Measurements from ENCODE around the gene CAMSAP1. TPM values are rescaled to one million over a fixed set of nuclear protein-coding genes. Genes with fewer than 3 reads are reported as not detected.

The CAMSAP1 gene
- total RNA-seq, 1 donor, result 26.1 TPM

- no peak overlapping the region for H3K27ac ChIP-seq (ENCODE audit: low read depth, low read length)
- no peak for DNase-seq (ENCODE audit: insufficient read length, low spot score, missing footprints)
- H3K36me3 ChIP-seq (ENCODE audit: insufficient read depth, low read length), result no peaks in the 10 kb centered on the region
- TF ChIP-seq CTCF (IDR thresholded peaks at IDR 0.05; ENCODE audit: extremely low read depth, low read depth, low read length), result no peak
- peaks cover 3% of the 10 kb centered on the region for H3K27me3 ChIP-seq (ENCODE audit: insufficient read depth, low read length)
- no peaks in the 10 kb centered on the region for H3K9me3 ChIP-seq (ENCODE audit: low read depth, low read length)
- H4K20me1 ChIP-seq (ENCODE audit: insufficient read depth, low read length), result no peaks in the 10 kb centered on the region
- H3K4me2 ChIP-seq (ENCODE audit: insufficient read depth, low read length), result no peak overlapping the region
- no peak overlapping the region for H3K4me3 ChIP-seq (ENCODE audit: insufficient read depth, low read length)
- H3K79me2 ChIP-seq (ENCODE audit: insufficient read depth, low read length), result no peaks in the 10 kb centered on the region
- no peaks in the 10 kb centered on the region for H3K4me1 ChIP-seq (ENCODE audit: insufficient read depth, low read length)
- no peak overlapping the region for H2AFZ ChIP-seq (ENCODE audit: low read length)
These were observed 127.8 kb downstream of the CAMSAP1 start for GRCh38 chr9:135779571-135779970.

GRCh38 chr9:135778421-135778820 is 128.9 kb downstream of the CAMSAP1 start:
- no peak overlapping the region for H3K4me3 ChIP-seq (ENCODE audit: insufficient read depth, low read length)
- H2AFZ ChIP-seq (ENCODE audit: low read length), result no peak overlapping the region
- H3K36me3 ChIP-seq (ENCODE audit: insufficient read depth, low read length), result no peaks in the 10 kb centered on the region
- no peak overlapping the region for H3K27ac ChIP-seq (ENCODE audit: low read depth, low read length)
- no peak overlapping the region for H3K4me2 ChIP-seq (ENCODE audit: insufficient read depth, low read length)
- H3K4me1 ChIP-seq (ENCODE audit: insufficient read depth, low read length), result no peaks in the 10 kb centered on the region
- H3K9me3 ChIP-seq (ENCODE audit: low read depth, low read length), result no peaks in the 10 kb centered on the region
- H3K79me2 ChIP-seq (ENCODE audit: insufficient read depth, low read length), result no peaks in the 10 kb centered on the region
- peaks cover 3% of the 10 kb centered on the region for H3K27me3 ChIP-seq (ENCODE audit: insufficient read depth, low read length)
- DNase-seq (ENCODE audit: insufficient read length, low spot score, missing footprints), result no peak
- H4K20me1 ChIP-seq (ENCODE audit: insufficient read depth, low read length), result no peaks in the 10 kb centered on the region
- no peak for TF ChIP-seq CTCF (IDR thresholded peaks at IDR 0.05; ENCODE audit: extremely low read depth, low read depth, low read length)

GRCh38 chr9:135777623-135778177 is 129.6 kb downstream of the CAMSAP1 start:
- Histone ChIP-seq H2AFZ (ENCODE audit: low read length) (no peak overlapping the region), H3K79me2 (ENCODE audit: insufficient read depth, low read length) (no peaks in the 10 kb centered on the region), H3K4me3 (ENCODE audit: insufficient read depth, low read length) (no peak overlapping the region), H3K36me3 (ENCODE audit: insufficient read depth, low read length) (no peaks in the 10 kb centered on the region), H3K27me3 (ENCODE audit: insufficient read depth, low read length) (peaks cover 3% of the 10 kb centered on the region), H3K4me2 (ENCODE audit: insufficient read depth, low read length) (no peak overlapping the region), H3K9me3 (ENCODE audit: low read depth, low read length) (no peaks in the 10 kb centered on the region), H3K27ac (ENCODE audit: low read depth, low read length) (no peak overlapping the region), H3K4me1 (ENCODE audit: insufficient read depth, low read length) (no peaks in the 10 kb centered on the region), H4K20me1 (ENCODE audit: insufficient read depth, low read length) (no peaks in the 10 kb centered on the region)
- TF ChIP-seq CTCF (IDR thresholded peaks at IDR 0.05; ENCODE audit: extremely low read depth, low read depth, low read length), result no peak
- DNase-seq (ENCODE audit: insufficient read length, low spot score, missing footprints), result no peak

- no peak overlapping the region for H3K27ac ChIP-seq (ENCODE audit: low read depth, low read length)
- H3K4me1 ChIP-seq (ENCODE audit: insufficient read depth, low read length), result no peaks in the 10 kb centered on the region
- H3K27me3 ChIP-seq (ENCODE audit: insufficient read depth, low read length), result no peaks in the 10 kb centered on the region
- no peak overlapping the region for H3K4me2 ChIP-seq (ENCODE audit: insufficient read depth, low read length)
- H3K79me2 ChIP-seq (ENCODE audit: insufficient read depth, low read length), result no peaks in the 10 kb centered on the region
- no peak for DNase-seq (ENCODE audit: insufficient read length, low spot score, missing footprints)
- no peak overlapping the region for H2AFZ ChIP-seq (ENCODE audit: low read length)
- H4K20me1 ChIP-seq (ENCODE audit: insufficient read depth, low read length), result no peaks in the 10 kb centered on the region
- TF ChIP-seq CTCF (IDR thresholded peaks at IDR 0.05; ENCODE audit: extremely low read depth, low read depth, low read length), result no peak
- H3K36me3 ChIP-seq (ENCODE audit: insufficient read depth, low read length), result no peaks in the 10 kb centered on the region
- no peaks in the 10 kb centered on the region for H3K9me3 ChIP-seq (ENCODE audit: low read depth, low read length)
- H3K4me3 ChIP-seq (ENCODE audit: insufficient read depth, low read length), result no peak overlapping the region
These were observed 130.3 kb downstream of the CAMSAP1 start for GRCh38 chr9:135776893-135777622.

Measured in osteoblast (primary cell).